Measurements from ENCODE around the gene OFD1. TPM values are rescaled to one million over a fixed set of nuclear protein-coding genes. Genes with fewer than 3 reads are reported as not detected.

OFD1 gene
- total RNA-seq, 2 donors from 2014 or later, result 23.6 to 36.2 TPM

DNA sequence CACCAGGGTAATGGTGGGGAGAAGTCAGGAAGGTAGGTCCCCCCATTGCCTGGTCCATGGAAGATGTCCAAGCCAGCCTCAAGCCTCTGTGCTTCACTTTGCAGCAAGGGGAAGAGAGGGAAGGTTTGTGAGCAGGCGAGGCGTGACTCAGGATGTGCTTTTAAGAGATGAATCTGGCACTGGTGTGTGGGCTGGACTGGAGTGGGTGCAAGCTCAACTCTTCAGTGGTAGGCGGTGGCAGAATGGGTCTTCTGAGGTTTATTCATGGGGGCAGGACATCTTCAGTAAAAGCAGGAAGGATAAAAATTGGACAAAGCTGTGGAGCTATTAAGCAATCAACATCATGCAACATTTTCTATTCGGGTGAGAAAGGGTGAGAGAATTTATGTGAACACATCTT, 63.0 kb downstream of the OFD1 start:
- 88% methylated on average over 4 of the region's 4 CpGs for WGBS
- TF ChIP-seq, protein P1, sequence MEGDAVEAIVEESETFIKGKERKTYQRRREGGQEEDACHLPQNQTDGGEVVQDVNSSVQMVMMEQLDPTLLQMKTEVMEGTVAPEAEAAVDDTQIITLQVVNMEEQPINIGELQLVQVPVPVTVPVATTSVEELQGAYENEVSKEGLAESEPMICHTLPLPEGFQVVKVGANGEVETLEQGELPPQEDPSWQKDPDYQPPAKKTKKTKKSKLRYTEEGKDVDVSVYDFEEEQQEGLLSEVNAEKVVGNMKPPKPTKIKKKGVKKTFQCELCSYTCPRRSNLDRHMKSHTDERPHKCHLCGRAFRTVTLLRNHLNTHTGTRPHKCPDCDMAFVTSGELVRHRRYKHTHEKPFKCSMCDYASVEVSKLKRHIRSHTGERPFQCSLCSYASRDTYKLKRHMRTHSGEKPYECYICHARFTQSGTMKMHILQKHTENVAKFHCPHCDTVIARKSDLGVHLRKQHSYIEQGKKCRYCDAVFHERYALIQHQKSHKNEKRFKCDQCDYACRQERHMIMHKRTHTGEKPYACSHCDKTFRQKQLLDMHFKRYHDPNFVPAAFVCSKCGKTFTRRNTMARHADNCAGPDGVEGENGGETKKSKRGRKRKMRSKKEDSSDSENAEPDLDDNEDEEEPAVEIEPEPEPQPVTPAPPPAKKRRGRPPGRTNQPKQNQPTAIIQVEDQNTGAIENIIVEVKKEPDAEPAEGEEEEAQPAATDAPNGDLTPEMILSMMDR (IDR thresholded peaks at IDR 0.05), result no peak
- no peak for TF ChIP-seq POLR2A (IDR thresholded peaks at IDR 0.05)

DNA sequence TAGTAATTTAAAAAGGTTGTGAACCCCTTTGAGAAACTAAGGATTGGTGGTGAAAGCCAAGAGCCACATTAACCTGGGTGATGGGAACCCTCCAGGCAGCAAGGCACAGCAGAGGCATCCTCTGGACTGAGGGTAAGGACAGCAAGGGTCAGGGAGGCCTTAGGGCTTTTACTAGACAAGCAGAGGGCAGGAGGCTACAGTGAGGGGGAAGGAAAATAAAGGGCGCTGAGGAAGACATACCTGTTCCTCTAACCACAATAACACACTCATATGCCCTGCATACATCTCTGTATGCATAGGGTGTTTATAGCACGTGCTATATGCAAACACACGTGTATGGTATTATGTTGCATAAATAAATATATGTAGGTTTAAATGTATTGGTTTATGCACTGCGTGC, 63.6 kb downstream of the OFD1 start:
- Histone ChIP-seq H3K27me3 (replicated peaks; ENCODE audit: insufficient read depth) (no peaks in the 10 kb centered on the region), H3K27ac (no peak overlapping the region), H3K36me3 (no peaks in the 10 kb centered on the region), H3K9me3 (no peaks in the 10 kb centered on the region), H3K4me1 (replicated peaks) (no peaks in the 10 kb centered on the region), H3K4me3 (no peak overlapping the region)
- no peak for DNase-seq (ENCODE audit: low spot score)
- WGBS, result 100% methylated on average over 4 of the region's 4 CpGs
- TF ChIP-seq, protein P1 (IDR thresholded peaks at IDR 0.05), result no peak
- TF ChIP-seq POLR2AphosphoS5 (IDR thresholded peaks at IDR 0.05), result no peak
- TF ChIP-seq POLR2A (IDR thresholded peaks at IDR 0.05), result no peak
- intact Hi-C loops (cut with DNase I), result no loop called here

More for the DNA sequence above, 63.0 kb downstream of the OFD1 start:
- Histone ChIP-seq H3K27ac (no peak overlapping the region), H3K9me3 (no peaks in the 10 kb centered on the region), H3K4me3 (no peak overlapping the region), H3K4me1 (replicated peaks) (no peaks in the 10 kb centered on the region), H3K27me3 (replicated peaks; ENCODE audit: insufficient read depth) (no peaks in the 10 kb centered on the region), H3K36me3 (no peaks in the 10 kb centered on the region)
- DNase-seq (ENCODE audit: low spot score), result no peak
- intact Hi-C loops (cut with DNase I), result no loop called here

DNA sequence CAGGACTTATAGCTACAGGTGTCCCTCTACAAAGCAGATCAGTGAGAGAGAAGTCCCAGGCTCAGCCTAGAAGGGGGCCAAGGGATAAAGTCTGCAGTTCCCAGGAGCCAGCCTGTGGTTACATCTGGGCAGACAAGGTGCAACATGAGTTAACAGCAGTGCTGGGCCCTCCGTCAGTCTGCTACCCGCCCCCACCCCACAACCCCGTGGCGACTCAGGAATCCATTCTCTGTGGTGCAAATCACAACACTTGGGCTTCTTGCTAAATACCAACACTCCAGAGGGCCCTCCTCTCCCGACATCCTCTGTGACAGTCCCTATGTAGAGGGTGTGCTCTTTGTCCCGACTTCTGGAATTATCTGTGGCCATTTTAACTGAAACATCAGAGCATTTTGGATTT, 68.6 kb downstream of the OFD1 start:
- Histone ChIP-seq H3K4me1 (replicated peaks) (no peaks in the 10 kb centered on the region), H3K27me3 (replicated peaks; ENCODE audit: insufficient read depth) (no peaks in the 10 kb centered on the region), H3K4me3 (no peak overlapping the region), H3K36me3 (no peaks in the 10 kb centered on the region), H3K27ac (no peak overlapping the region), H3K9me3 (no peaks in the 10 kb centered on the region)
- DNase-seq (ENCODE audit: low spot score), result no peak
- TF ChIP-seq, protein P1 (IDR thresholded peaks at IDR 0.05), result no peak
- no peak for TF ChIP-seq POLR2AphosphoS5 (IDR thresholded peaks at IDR 0.05)
- TF ChIP-seq POLR2A (IDR thresholded peaks at IDR 0.05), result no peak
- WGBS, result 64% methylated on average over 6 of the region's 6 CpGs
- intact Hi-C loops (cut with DNase I), result no loop called here

DNA sequence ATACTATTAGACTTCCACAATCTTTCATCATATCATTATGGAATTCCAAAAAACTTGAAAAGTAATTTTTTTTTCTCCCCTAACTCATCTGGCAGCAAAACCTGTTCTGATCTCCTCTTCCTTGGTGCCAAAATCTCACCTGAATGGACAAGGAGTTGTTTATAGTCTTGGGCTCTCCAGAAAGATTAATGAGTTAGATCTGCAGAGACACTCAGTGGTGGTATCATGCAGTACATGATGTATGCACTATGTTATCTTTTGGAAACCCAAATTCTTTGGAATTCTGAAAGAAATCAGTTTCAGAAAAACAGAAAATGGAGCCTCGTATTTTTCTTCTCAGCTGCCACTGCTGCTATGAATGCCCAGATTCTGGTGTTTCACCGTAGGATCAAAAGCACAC, 70.7 kb downstream of the OFD1 start:
- intact Hi-C loops (cut with DNase I), result no loop called here
- TF ChIP-seq POLR2A (IDR thresholded peaks at IDR 0.05), result no peak
- TF ChIP-seq POLR2AphosphoS5 (IDR thresholded peaks at IDR 0.05), result no peak
- TF ChIP-seq, protein P1 (IDR thresholded peaks at IDR 0.05), result peak in 3 of 4 experiments; percentile 13 to 49 (median 13)
- no peaks in the 10 kb centered on the region for H3K9me3 ChIP-seq

DNA sequence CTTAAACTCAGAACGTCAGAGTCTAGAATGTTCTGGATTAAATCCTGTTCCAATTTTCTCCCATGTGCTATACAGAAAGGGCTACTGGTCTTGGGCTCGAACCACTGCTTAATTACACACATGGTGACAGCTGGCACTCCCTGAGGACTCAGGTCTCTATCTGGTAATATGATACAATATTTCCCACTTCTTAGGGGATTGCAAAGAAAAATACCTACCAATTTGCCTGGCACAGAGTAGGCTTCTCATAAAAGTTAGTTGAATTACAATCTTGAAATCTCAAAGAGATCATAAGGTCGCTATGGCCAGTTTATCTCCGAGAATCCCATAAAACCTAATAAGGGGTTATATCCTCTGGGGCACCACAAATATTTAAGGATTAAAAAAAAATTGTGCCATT, 73.7 kb downstream of the OFD1 start:
- 66% methylated on average over 4 of the region's 4 CpGs for WGBS
- no peaks in the 10 kb centered on the region for H3K27me3 ChIP-seq (replicated peaks; ENCODE audit: insufficient read depth)
- no peak overlapping the region for H3K4me3 ChIP-seq
- TF ChIP-seq, protein P1 (IDR thresholded peaks at IDR 0.05), result no peak
- no peak for TF ChIP-seq POLR2AphosphoS5 (IDR thresholded peaks at IDR 0.05)
- TF ChIP-seq POLR2A (IDR thresholded peaks at IDR 0.05), result no peak
- no peaks in the 10 kb centered on the region for H3K9me3 ChIP-seq
- H3K4me1 ChIP-seq (replicated peaks), result no peaks in the 10 kb centered on the region
- no peak for DNase-seq (ENCODE audit: low spot score)
- H3K36me3 ChIP-seq, result no peaks in the 10 kb centered on the region
- intact Hi-C loops (cut with DNase I), result no loop called here
- H3K27ac ChIP-seq, result no peak overlapping the region

More for the DNA sequence above, 70.7 kb downstream of the OFD1 start:
- Histone ChIP-seq H3K36me3 (no peaks in the 10 kb centered on the region), H3K27ac (no peak overlapping the region), H3K4me1 (replicated peaks) (no peaks in the 10 kb centered on the region), H3K4me3 (no peak overlapping the region), H3K27me3 (replicated peaks; ENCODE audit: insufficient read depth) (no peaks in the 10 kb centered on the region)
- no peak for DNase-seq (ENCODE audit: low spot score)
- WGBS, result 37% methylated on average over 2 of the region's 2 CpGs

Data from prostate gland (tissue), 2 donors.